NCI-H2107 (cell line): ENCODE data around the gene RPS16.

Experiments
- DNase-seq: peaks from one replicate; lab custom pipeline; 2025; lab: John Stamatoyannopoulos, UW

Gene RPS16

GRCh38 chr19:39422020-39422419, 13.7 kb downstream of the RPS16 start:
- no peak for DNase-seq

GRCh38 chr19:39420769-39421168, 15.0 kb downstream of the RPS16 start:
- no peak for DNase-seq

GRCh38 chr19:39419003-39419402, 16.7 kb downstream of the RPS16 start:
- no peak for DNase-seq

- DNase-seq, result no peak
Observed at GRCh38 chr19:39417463-39418181, 18.1 kb downstream of the RPS16 start.

GRCh38 chr19:39416152-39417120, 19.3 kb downstream of the RPS16 start:
- no peak for DNase-seq

GRCh38 chr19:39415111-39416046, 20.4 kb downstream of the RPS16 start:
- no peak for DNase-seq

- no peak for DNase-seq
Observed at GRCh38 chr19:39413911-39414608, 21.7 kb downstream of the RPS16 start.

- no peak for DNase-seq
Observed at GRCh38 chr19:39413272-39413910, 22.4 kb downstream of the RPS16 start.

GRCh38 chr19:39412867-39413271, 22.9 kb downstream of the RPS16 start:
- DNase-seq, result no peak

- peak; percentile 94 for DNase-seq
Observed at GRCh38 chr19:39412100-39412866, 23.5 kb downstream of the RPS16 start, which contains the start of gene PLEKHG2. PLEKHG2 (plus strand) TSS chr19:39412669; CDS start chr19:39414087, 1,418 bp downstream.

- DNase-seq, result peak; percentile 85
Observed at GRCh38 chr19:39411832-39412099, 24.0 kb downstream of the RPS16 start.

- no peak for DNase-seq
Observed at GRCh38 chr19:39411081-39411831, 24.5 kb downstream of the RPS16 start.

GRCh38 chr19:39410831-39411080, 25.0 kb downstream of the RPS16 start:
- DNase-seq, result no peak

- no peak for DNase-seq
Observed at GRCh38 chr19:39410017-39410830, 25.5 kb downstream of the RPS16 start.

- DNase-seq, result peak; percentile 81
Observed at GRCh38 chr19:39409208-39410016, 26.3 kb downstream of the RPS16 start.

- DNase-seq, result no peak
Observed at GRCh38 chr19:39408392-39409207, 27.1 kb downstream of the RPS16 start.
